ENCODE measurements around the gene CRY2. TPM values are rescaled to one million over a fixed set of nuclear protein-coding genes. Genes with fewer than 3 reads are reported as not detected.

CRY2 gene
- polyA plus RNA-seq, 1 of the 3 experiments (the other 2 are of a cell fraction), result 6.7 TPM

DNA sequence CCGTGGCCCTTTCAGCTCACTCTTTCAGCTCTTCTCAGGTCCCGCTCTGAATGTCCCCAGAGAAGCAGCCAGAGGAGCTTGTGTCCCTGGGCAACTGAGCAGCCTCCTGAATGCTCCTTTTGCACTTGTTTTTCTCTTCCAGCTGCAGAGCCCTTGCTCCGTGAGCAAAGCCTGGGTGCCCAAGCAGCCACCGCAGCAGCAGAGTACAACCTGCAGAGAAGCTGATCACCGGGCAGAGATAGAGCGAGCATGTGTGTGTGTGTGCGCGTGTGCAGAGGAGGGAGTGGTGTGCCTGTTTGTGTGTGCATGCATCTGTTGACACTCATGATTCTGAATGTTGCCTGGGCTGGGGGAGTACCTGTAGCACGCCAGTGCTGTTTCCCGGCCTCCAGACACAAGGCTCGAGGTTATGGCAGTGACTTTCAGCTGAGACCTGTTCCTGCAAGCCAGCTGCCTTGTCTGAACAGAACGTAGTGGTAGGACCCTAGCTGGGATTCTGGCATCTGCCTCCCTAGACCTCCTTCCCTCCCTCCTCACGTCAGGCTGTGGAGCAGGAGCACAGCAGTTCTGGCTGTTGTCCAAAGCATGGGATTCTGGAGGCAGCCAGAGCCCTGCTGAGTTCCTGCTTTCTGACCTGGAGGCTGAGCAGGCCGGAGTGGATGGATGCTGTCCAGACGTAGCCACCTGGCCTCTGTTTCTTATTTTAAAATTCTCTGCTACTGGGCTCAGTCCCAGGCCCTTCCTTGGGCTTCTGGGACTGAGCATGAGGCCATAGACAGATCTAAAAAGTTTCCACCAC, 33.7 kb downstream of the CRY2 start (continued):
- TF ChIP-seq, protein P1, sequence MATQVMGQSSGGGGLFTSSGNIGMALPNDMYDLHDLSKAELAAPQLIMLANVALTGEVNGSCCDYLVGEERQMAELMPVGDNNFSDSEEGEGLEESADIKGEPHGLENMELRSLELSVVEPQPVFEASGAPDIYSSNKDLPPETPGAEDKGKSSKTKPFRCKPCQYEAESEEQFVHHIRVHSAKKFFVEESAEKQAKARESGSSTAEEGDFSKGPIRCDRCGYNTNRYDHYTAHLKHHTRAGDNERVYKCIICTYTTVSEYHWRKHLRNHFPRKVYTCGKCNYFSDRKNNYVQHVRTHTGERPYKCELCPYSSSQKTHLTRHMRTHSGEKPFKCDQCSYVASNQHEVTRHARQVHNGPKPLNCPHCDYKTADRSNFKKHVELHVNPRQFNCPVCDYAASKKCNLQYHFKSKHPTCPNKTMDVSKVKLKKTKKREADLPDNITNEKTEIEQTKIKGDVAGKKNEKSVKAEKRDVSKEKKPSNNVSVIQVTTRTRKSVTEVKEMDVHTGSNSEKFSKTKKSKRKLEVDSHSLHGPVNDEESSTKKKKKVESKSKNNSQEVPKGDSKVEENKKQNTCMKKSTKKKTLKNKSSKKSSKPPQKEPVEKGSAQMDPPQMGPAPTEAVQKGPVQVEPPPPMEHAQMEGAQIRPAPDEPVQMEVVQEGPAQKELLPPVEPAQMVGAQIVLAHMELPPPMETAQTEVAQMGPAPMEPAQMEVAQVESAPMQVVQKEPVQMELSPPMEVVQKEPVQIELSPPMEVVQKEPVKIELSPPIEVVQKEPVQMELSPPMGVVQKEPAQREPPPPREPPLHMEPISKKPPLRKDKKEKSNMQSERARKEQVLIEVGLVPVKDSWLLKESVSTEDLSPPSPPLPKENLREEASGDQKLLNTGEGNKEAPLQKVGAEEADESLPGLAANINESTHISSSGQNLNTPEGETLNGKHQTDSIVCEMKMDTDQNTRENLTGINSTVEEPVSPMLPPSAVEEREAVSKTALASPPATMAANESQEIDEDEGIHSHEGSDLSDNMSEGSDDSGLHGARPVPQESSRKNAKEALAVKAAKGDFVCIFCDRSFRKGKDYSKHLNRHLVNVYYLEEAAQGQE (IDR thresholded peaks at IDR 0.05; ENCODE audit: low read depth, low read length), result 0 out of 2 replicates have a peak, but pooled peaks have one; percentile 38
- TF ChIP-seq, protein P2, sequence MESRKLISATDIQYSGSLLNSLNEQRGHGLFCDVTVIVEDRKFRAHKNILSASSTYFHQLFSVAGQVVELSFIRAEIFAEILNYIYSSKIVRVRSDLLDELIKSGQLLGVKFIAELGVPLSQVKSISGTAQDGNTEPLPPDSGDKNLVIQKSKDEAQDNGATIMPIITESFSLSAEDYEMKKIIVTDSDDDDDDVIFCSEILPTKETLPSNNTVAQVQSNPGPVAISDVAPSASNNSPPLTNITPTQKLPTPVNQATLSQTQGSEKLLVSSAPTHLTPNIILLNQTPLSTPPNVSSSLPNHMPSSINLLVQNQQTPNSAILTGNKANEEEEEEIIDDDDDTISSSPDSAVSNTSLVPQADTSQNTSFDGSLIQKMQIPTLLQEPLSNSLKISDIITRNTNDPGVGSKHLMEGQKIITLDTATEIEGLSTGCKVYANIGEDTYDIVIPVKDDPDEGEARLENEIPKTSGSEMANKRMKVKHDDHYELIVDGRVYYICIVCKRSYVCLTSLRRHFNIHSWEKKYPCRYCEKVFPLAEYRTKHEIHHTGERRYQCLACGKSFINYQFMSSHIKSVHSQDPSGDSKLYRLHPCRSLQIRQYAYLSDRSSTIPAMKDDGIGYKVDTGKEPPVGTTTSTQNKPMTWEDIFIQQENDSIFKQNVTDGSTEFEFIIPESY (IDR thresholded peaks at IDR 0.05; ENCODE audit: borderline replicate concordance, low read depth), result no peak

DNA sequence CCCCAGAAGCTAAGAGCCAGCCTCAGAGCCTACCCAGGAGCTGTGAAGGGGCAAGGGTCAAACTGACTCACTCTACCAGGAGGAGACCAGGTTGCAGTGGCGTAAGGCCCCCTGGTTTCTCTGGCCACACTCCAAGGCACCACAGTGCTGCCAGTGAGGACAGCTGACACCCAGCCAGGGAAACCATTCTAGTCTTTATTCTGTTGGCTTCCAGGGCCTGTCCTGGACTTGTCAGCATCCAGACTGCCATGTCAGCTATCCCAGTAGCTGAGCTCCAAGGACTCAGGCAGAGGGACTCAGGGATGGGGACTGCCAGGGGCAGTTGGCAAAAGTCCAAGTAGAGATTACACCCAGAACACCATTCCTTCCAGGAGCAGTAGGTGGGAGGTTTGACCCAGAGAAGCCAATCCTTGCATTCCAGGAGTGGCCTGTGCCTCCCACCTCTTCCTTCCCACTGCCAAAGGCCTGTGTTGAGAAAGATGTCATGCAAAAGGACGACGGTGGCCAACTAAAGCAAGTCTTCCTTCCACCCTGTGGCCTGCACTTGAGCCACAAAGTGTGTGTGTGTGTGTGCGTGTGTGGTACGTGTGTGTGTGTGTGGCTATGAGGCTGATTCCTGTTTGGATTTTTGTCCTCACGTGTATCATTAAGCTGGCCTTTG, 34.6 kb downstream of the CRY2 start:
- POLR2A ChIA-PET, result no interaction called here
- Histone ChIP-seq H3K4me3 (ENCODE audit: low read depth in 2 of 2, low read length in 1 of 2) (no peak overlapping the region), H3K9ac (no peak overlapping the region), H3K36me3 (replicated peaks in 1 of 2; ENCODE audit: control insufficient read depth in 1 of 2, insufficient read depth in 2 of 2, low read length in 1 of 2) (peaks cover 10 to 24% of the 10 kb centered on the region in 2 experiments), H3K9me3 (no peaks in the 10 kb centered on the region), H3K4me2 (no peak overlapping the region), H3K9me2 (no peaks in the 10 kb centered on the region), H3K27me3 (ENCODE audit: insufficient read depth) (no peaks in the 10 kb centered on the region), H3K79me2 (ENCODE audit: insufficient read depth) (no peaks in the 10 kb centered on the region), H4K20me1 (ENCODE audit: insufficient read depth) (peaks cover 24% of the 10 kb centered on the region), H3F3A (replicated peaks; ENCODE audit: insufficient read depth) (peaks cover 12% of the 10 kb centered on the region), H3K27ac (ENCODE audit: low read depth in 2 of 2, low read length in 1 of 2) (peak overlapping the region; percentile 74 to 97; a peak in 3 of 4 replicates), H2AFZ (ENCODE audit: low read depth) (no peak overlapping the region), H3K4me1 (ENCODE audit: control insufficient read depth in 1 of 2, insufficient read depth in 2 of 2, low read depth in 1 of 2, low read length in 1 of 2) (peaks cover 24 to 60% of the 10 kb centered on the region in 2 experiments)
- DNase-seq, result peak; percentile 55
- TF ChIP-seq RCOR1 (IDR thresholded peaks at IDR 0.05; ENCODE audit: low read length) (peak; percentile 43; the same call in 1 of the 2 replicates), EZH2phosphoT487 (IDR thresholded peaks at IDR 0.05; ENCODE audit: borderline replicate concordance, low read depth) (no peak), POLR2AphosphoS5 (IDR thresholded peaks at IDR 0.05; ENCODE audit: low read depth, low read length) (no peak), YY1 (IDR thresholded peaks at IDR 0.05; ENCODE audit: low read depth) (no peak), EP300 (IDR thresholded peaks at IDR 0.05; ENCODE audit: borderline replicate concordance in 1 of 2, low read depth in 1 of 2, low read length in 1 of 2) (0 out of 4 replicates have a peak, but pooled peaks of 1 of the 2 experiments have one; percentile 7), JUND (IDR thresholded peaks at IDR 0.05) (no peak), NFIC (IDR thresholded peaks at IDR 0.05; ENCODE audit: borderline replicate concordance) (peak; percentile 44; the same call in 1 of the 2 replicates)
- TF ChIP-seq, protein P2 (IDR thresholded peaks at IDR 0.05; ENCODE audit: borderline replicate concordance, low read depth), result no peak
- WGBS (ENCODE audit: low lambda C conversion rate), result 68% methylated on average over 6 of the region's 6 CpGs
- CTCF ChIA-PET, result interaction anchor here (0.8 to 3.7 kb wide), 8 partner anchors 8 to 434 kb away, joined by 3 to 20 read pairs (median 12); no protein-coding TSS in a partner anchor
